GM10847 (cell line): Measurements from ENCODE around the gene NR1D1.

ENCODE experiments used
- POLR2A ChIP-seq: IDR thresholded peaks from 2 replicates; pipeline ENCODE4 v1.6.1; 2011; ENCODE audit not compliant: insufficient read length; ENCODE audit errors: extremely low read depth

The NR1D1 gene

DNA sequence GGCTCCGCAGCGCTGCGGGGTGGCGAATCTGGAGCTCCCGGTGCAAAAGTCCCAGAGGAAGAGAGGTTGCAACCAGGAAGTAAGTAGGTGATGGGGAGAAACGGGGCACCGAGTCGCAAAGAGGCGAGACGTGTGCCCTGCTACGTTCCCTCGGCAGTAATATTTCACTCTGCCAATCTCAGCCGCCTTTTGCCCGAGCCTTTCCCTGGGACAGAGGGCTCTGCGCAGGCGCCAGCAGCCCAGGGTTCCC is at the start of gene NR1D1:
TSS of gene NR1D1 (minus strand) at position 171 of the 250 bp plus-strand sequence. CDS start 495 bp downstream, outside the sequence.
- no peak for TF ChIP-seq POLR2A

- TF ChIP-seq POLR2A, result no peak
Observed at GRCh38 chr17:40148527-40148926, 48.1 kb upstream of the NR1D1 start.

GRCh38 chr17:40145476-40145875 is 45.1 kb upstream of the NR1D1 start:
- no peak for TF ChIP-seq POLR2A

GRCh38 chr17:40139566-40140058 is 39.2 kb upstream of the NR1D1 start:
- no peak for TF ChIP-seq POLR2A

DNA sequence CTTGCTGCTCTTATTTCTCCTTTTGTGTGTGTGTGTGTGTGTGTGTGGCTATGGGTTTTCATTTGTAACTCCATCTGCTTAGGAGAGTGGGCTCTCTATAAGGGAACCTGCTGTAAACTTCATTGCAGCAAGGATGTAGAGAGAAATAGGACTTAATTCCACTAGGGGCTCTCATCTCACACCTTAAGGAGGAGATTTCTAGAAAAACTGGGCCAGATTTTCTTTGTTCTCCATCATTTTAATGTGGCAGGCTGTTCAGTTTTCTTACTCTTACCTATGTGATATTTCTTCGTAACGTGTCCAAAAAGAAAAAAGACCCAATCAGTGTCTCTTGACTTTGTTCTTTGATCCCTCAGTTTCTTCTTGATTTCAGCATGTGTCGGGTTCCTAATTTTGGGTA is 35.4 kb upstream of the NR1D1 start:
- TF ChIP-seq POLR2A, result no peak

DNA sequence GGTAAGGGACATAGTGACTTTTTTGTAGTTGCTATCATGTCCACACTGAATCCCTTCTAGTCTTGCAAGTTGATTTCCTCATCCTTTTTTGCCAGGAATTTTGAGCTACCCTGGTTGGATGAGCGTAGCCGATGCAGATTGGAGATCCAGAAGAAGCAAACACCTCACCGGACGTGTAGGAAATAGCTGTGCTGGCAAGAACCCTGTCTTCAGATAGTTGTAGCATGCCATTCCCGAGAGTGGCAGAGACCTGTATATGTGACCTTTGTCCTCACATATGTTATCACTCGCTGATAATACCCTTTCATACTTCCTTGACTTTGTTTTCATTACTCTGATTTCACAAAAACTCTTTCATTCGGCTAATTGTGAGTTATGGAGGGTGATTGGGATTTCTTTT is 33.8 kb upstream of the NR1D1 start:
- TF ChIP-seq POLR2A, result no peak

- TF ChIP-seq POLR2A, result no peak
Observed at GRCh38 chr17:40130352-40131042, 30.1 kb upstream of the NR1D1 start.

DNA sequence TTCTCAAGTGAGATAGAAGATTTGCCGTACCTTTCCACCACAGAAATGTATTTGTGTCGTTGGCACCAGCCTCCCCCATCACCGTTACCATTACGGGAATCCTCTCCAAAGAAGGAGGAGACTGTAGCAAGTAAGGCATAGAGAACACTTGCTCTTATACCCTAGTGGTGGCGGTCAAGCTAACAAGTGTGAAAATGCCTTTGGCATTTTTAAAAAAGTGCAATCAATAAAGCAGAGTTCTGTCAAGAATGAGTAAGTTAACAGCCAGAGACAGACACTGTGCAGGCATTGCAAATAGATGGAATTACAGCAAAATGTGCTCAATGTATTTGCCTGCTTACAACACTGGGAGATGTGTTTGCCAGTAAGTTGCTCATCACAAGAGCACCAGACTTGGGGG is 29.1 kb upstream of the NR1D1 start:
- TF ChIP-seq POLR2A, result no peak

DNA sequence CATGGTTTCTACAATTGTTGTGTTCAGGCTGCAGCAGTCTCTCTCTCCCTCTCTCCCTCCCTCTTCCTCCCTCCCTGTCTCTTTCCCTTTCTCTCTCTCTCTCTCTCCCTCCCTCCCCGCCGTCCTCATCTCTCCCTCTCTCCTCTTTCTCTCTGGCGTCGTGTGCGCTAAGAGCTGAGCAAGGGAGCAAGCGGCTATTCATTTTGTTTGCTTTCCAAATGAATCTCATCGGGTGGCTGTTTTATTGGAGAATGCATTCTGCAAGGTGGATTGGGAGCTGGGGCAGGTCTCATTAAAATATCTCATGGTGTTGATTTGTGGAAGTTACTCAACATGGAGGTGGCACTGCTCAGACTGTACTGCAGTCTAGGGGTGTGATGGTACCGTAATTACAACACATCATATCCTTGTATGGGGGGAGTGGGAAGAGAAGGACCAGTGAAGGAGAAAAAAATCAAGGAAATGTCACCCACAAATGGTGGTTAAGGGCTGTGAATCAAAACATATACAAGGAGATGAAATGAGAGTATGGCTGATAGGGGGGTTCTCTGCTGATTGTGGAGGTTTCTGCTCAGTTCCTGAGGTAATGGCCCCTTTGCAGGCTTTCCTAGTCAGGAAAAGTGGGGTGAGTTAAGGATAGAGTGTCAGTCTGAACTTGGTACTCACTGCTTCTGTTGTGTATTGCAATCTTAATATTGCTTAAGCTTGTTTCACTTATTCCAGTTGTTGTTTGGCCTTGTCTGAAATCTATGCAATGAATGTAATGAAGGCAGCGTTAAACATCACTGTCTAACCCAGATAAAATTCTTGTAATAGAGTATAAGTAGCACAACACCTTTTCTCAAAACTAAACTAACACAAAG is 24.1 kb upstream of the NR1D1 start:
- no peak for TF ChIP-seq POLR2A

GRCh38 chr17:40123811-40124114 is 23.4 kb upstream of the NR1D1 start:
- TF ChIP-seq POLR2A, result no peak

GRCh38 chr17:40122999-40123810 is 22.8 kb upstream of the NR1D1 start:
- no peak for TF ChIP-seq POLR2A

- peak; percentile 21 for TF ChIP-seq POLR2A
Observed at GRCh38 chr17:40122136-40122998, 22.0 kb upstream of the NR1D1 start.

GRCh38 chr17:40121181-40122135 is 21.1 kb upstream of the NR1D1 start, which contains the start of gene MSL1:
TSS of gene MSL1 (plus strand) at chr17:40121971. CDS start at chr17:40122613, 642 bp downstream.
- TF ChIP-seq POLR2A, result peak; percentile 39

DNA sequence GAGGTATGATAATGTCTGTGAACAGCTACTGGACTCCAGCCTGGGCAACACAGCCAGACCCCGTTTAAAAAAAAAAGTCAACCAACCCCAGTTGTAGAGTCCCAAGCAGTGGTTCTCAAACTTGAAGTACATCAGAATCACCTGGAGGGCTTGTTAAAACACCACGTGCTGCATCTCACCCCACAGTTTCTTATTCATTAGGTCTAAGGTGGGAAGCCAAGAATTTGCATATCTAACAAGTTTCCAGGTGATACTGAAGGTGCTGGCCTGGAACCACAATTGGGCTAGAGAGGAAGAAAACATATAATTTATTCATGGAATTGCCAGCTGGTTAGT is 14.7 kb upstream of the NR1D1 start:
- no peak for TF ChIP-seq POLR2A
